Measurements from ENCODE around the gene TPGS1. TPM values are rescaled to one million over a fixed set of nuclear protein-coding genes. Genes with fewer than 3 reads are reported as not detected.
A peak's percentile ranks its signal among the peaks of the same experiment; 100 is the strongest.

The TPGS1 gene
- total RNA-seq, 8 experiments from 2014 or later: 5.2 to 15.1 (median 8.2) TPM

DNA sequence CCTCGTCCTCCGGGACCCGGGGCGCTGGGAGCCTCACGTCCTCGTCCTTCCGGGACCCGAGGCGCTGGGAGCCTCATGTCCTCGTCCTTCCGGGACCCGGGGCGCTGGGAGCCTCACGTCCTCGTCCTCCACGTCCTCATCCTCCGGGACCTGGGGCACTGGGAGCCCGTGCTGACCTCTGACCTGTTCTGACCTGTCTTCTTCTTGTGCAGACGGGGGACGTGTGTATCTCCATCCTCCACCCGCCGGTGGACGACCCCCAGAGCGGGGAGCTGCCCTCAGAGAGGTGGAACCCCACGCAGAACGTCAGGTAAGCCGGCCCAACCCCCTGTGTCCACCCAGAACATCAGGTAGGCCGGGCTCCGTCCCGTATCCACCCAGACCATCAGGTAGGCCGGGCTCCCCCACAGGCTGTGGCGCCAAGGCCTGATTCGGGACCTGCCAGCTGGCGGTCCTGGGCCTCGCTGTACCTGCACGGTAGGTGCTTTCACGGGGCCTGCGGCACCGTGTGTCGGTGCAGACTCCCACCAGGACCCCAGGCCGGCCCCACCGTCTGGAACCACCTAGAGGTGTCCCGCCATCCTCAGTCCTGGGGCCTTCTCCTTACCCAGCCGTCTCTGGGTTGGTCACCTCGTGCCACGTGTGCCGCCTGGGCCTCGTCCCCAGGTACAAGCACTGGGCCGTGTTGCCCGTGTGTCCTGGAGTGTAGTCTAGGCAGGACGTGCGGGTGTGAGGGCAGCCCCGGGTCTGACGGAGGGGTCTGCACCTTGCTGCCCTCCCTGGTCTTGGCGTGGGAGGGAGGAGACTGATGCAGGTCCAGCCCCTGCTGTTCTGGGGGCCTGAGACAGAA lies 29.0 kb downstream of the TPGS1 start:
- no peak for ATAC-seq (replicated peaks in 6 of 8)
- WGBS, 10 experiments: 85 to 100% (median 93%) methylated on average over 2 to 14 of the region's 55 CpGs; no CpG with 5 or more reads in 7 of the 10 experiments
- no peak overlapping the region for H3K27ac ChIP-seq
- H3K4me3 ChIP-seq: no peak overlapping the region
- H3K4me1 ChIP-seq (replicated peaks in 1 of 2): peaks cover 8 to 9% of the 10 kb centered on the region in 2 donors
- in situ Hi-C loops (cut with MboI; ENCODE audit: low pct_unique_long_range_greater_than_20kb in 2 of 9, low sequenced_read_pairs in 9 of 9, unreplicated experiment in 9 of 9): no loop called here

DNA sequence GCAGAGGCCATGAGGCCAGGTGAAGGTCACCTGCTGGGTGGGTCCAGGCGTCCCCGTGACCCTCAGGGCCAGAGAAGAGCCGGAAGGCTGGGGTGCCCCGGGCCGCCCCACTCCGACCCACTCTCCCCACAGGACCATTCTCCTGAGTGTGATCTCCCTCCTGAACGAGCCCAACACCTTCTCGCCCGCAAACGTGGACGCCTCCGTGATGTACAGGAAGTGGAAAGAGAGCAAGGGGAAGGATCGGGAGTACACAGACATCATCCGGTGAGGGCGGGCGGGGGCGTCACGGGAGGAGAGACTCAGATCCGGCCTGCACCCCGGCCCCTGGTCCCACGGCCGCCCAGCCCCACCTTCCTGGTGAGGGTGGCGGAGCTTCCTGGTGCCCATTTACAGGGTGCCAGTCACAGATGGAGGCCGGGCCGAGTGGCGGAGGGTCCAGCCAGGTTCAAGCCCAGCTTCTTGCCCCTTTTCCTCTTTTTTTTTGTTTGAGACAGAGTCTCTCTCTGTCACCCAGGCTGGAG lies 29.6 kb downstream of the TPGS1 start:
- in situ Hi-C loops (cut with MboI; ENCODE audit: low pct_unique_long_range_greater_than_20kb in 2 of 9, low sequenced_read_pairs in 9 of 9, unreplicated experiment in 9 of 9): no loop called here
- Histone ChIP-seq H3K4me1 (replicated peaks in 1 of 2) (peaks cover 8 to 9% of the 10 kb centered on the region in 2 donors), H3K4me3 (no peak overlapping the region), H3K27ac (no peak overlapping the region)
- 100% methylated on average over 1 of the region's 26 CpGs; no CpG with 5 or more reads in 9 of the 10 experiments for WGBS, 10 experiments
- no peak for ATAC-seq (replicated peaks in 6 of 8)

GRCh38 chr19:538641-539428 lies 31.5 kb downstream of the TPGS1 start:
- in situ Hi-C loops (cut with MboI; ENCODE audit: low pct_unique_long_range_greater_than_20kb in 2 of 9, low sequenced_read_pairs in 9 of 9, unreplicated experiment in 9 of 9): no loop called here
- Histone ChIP-seq H3K4me1 (replicated peaks in 1 of 2) (peaks cover 2 to 3% of the 10 kb centered on the region in 2 donors), H3K27ac (no peak overlapping the region), H3K4me3 (no peak overlapping the region)
- no peak for ATAC-seq (replicated peaks in 6 of 8)
- WGBS, 10 experiments: 60 to 93% (median 90%) methylated on average over 1 to 8 of the region's 40 CpGs; no CpG with 5 or more reads in 5 of the 10 experiments

DNA sequence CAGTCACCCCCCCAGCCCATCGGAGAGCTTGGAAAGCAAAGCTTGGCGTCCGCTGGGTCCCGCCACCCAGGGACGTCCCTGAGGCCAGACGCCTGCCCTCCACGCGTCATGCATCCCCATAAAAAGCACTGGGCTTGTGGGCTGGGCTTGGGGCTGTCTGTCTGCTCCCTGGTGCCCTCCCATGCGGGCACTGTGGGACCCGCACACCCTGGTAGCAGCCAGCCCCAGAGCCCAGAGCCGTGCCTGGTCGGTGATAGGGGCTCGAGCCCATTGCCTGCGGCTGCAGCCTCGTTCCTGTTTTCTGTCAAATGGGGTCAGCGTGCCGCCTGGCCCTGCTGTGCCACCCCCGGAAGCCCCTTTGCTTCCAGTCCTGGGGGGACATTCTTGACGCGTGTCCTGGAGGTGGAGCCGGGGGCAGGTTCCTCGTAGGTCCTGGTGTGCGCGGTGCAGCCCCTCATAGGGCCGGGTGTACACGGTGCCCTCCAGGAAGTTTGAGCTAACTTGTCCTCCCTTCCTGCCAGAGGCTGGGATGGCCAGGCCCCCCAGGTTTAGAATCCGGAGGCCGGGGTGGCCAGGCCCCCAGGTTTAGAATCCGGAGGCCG lies 32.2 kb downstream of the TPGS1 start:
- Histone ChIP-seq H3K4me1 (replicated peaks in 1 of 2) (no peaks in the 10 kb centered on the region), H3K27ac (no peak overlapping the region), H3K4me3 (no peak overlapping the region)
- ATAC-seq (replicated peaks in 6 of 8): no peak
- WGBS, 10 experiments: 93 to 95% methylated on average over 4 to 6 of the region's 30 CpGs; no CpG with 5 or more reads in 8 of the 10 experiments
- in situ Hi-C loops (cut with MboI; ENCODE audit: low pct_unique_long_range_greater_than_20kb in 2 of 9, low sequenced_read_pairs in 9 of 9, unreplicated experiment in 9 of 9): no loop called here

DNA sequence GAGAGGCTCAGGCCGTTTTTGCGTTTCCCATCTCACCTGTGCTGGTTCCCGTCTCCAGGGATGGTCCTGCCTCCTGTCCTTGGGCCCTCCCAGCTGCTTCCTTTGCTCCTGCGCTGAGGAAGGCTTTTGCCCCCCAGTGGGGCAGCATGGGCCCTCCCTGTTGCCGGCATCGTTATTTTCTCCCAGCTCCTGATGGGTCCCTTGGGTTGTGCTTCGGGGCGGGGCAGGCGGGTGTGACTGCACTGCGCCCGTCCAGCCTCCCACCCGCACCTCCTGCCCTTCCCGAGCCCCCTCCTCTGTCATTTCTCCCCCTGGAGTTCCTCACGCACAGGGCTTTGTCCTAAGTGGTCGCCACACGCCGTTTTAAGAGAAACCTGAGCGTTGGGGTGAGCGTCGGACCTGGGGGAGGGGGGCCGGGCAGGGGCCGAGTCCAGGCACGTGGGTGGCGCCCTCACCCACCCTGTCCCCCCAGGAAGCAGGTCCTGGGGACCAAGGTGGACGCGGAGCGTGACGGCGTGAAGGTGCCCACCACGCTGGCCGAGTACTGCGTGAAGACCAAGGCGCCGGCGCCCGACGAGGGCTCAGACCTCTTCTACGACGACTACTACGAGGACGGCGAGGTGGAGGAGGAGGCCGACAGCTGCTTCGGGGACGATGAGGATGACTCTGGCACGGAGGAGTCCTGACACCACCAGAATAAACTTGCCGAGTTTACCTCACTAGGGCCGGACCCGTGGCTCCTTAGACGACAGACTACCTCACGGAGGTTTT lies 33.8 kb downstream of the TPGS1 start:
- ATAC-seq (replicated peaks in 6 of 8): peak in 2 of 8 experiments; percentile 3 to 12
- Histone ChIP-seq H3K4me3 (no peak overlapping the region), H3K27ac (no peak overlapping the region), H3K4me1 (replicated peaks in 1 of 2) (no peaks in the 10 kb centered on the region)
- 78 to 100% (median 98%) methylated on average over 1 to 4 of the region's 51 CpGs; no CpG with 5 or more reads in 6 of the 10 experiments for WGBS, 10 experiments
- in situ Hi-C loops (cut with MboI; ENCODE audit: low pct_unique_long_range_greater_than_20kb in 2 of 9, low sequenced_read_pairs in 9 of 9, unreplicated experiment in 9 of 9): no loop called here

DNA sequence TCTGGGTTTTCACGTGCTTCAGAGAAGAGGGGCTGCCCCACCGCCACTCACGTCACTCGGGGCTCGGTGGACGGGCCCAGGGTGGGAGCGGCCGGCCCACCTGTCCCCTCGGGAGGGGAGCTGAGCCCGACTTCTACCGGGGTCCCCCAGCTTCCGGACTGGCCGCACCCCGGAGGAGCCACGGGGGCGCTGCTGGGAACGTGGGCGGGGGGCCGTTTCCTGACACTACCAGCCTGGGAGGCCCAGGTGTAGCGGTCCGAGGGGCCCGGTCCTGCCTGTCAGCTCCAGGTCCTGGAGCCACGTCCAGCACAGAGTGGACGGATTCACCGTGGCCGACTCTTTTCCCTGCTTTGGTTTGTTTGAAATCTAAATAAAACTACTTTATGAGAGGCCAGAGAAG lies 34.4 kb downstream of the TPGS1 start:
- no peak overlapping the region for H3K27ac ChIP-seq
- H3K4me1 ChIP-seq (replicated peaks in 1 of 2): no peaks in the 10 kb centered on the region
- in situ Hi-C loops (cut with MboI; ENCODE audit: low pct_unique_long_range_greater_than_20kb in 2 of 9, low sequenced_read_pairs in 9 of 9, unreplicated experiment in 9 of 9): no loop called here
- no peak overlapping the region for H3K4me3 ChIP-seq
- ATAC-seq (replicated peaks in 6 of 8): peak in 4 of 8 experiments; percentile 4 to 12 (median 8)
- WGBS, 10 experiments: 85 to 100% (median 91%) methylated on average over 2 to 9 of the region's 26 CpGs; no CpG with 5 or more reads in 6 of the 10 experiments

DNA sequence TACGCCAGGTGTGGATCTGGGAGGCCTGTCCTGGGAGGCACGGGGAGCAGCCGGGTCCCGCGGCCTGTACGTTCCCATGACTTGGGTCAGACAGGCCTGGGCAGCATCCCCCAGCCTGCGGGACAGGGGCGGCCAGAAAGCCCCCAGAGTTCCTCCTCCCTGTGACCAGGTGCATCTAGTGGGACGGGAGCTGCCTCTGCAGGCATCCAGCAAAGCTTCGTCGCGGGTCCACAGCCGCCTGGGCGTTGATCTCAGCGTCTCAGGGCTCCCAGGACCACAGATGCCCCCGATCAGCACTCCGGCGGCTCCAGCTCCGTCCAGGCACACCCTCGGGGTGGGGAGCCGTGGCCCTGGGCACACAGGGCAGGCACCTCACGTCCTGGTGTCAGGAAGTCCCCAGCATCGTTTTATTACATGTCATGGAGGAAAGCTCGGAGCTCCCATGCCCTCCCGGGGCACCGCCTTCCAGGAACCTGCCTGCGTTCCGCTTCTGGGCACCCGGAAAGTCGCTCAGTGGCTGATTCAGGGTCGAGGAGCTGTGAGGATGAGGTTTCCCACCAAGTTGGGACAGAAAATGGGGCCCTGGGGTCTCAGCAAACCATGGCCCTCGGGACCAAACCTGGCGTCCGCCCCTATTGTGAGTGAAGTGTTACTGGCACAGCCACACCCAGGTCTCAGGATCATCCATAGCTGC lies 35.0 kb downstream of the TPGS1 start:
- H3K27ac ChIP-seq: peak overlapping the region in 1 of 2 donors; percentile 14
- 80 to 100% (median 91%) methylated on average over 1 to 16 of the region's 34 CpGs; no CpG with 5 or more reads in 4 of the 10 experiments for WGBS, 10 experiments
- in situ Hi-C loops (cut with MboI; ENCODE audit: low pct_unique_long_range_greater_than_20kb in 2 of 9, low sequenced_read_pairs in 9 of 9, unreplicated experiment in 9 of 9): no loop called here

DNA sequence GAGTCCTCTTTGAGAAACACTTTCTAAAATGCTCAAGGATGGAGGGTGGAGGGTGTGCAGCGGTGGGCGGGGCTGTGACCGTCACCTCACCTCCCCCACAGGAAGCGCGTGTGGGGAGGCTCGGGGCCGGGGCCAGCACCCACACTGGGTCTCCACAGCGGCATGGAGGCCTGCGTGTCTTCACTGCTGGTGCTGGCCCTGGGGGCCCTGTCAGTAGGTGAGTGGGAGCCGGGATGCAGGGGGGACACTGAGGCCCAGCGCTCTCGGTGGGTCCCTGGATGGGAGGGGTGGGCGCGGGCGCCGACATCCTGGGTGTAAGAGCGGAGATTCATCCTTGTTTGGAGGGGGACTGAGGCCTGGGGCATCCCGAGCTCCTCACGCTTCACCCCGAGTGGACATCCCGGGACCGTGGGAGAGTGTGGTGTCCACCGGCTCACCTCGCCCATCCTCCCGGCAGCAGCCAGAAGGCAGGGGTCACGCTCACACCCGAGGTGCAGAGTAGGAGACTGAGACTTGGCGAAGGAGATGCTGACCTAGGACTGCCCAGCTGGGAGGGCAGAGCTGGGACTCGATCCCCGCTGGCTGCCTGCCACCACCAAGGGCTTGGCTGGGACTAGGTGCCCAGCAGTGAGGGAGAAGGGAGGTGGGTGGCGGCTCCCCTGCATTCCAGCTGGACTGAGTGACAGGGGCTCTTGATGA lies 36.8 kb downstream of the TPGS1 start, which contains the start of gene GZMM:
TSS of gene GZMM (plus strand) at position 144 of the 699 bp plus-strand sequence. CDS start at position 163, 19 bp downstream.
- ATAC-seq (replicated peaks in 6 of 8): peak in 7 of 8 experiments; percentile 10 to 29 (median 15)
- Histone ChIP-seq H3K27ac (no peak within 1 kb of the TSS), H3K4me3 (no peak within 1 kb of the TSS), H3K4me1 (replicated peaks in 1 of 2) (no peaks in the 10 kb centered on the region)
- no CpG with 5 or more reads among the region's 31 CpGs for WGBS, 10 experiments
- in situ Hi-C loops (cut with MboI; ENCODE audit: low pct_unique_long_range_greater_than_20kb in 2 of 9, low sequenced_read_pairs in 9 of 9, unreplicated experiment in 9 of 9): no loop called here

More for the DNA sequence above, 35.0 kb downstream of the TPGS1 start:
- no peaks in the 10 kb centered on the region for H3K4me1 ChIP-seq (replicated peaks in 1 of 2)
- no peak overlapping the region for H3K4me3 ChIP-seq
- ATAC-seq (replicated peaks in 6 of 8): peak in 5 of 8 experiments; percentile 12 to 32 (median 21)

GRCh38 chr19:547117-547516 lies 39.8 kb downstream of the TPGS1 start:
- H3K27ac ChIP-seq: no peak overlapping the region
- peak in 1 of 8 experiments; percentile 12 for ATAC-seq (replicated peaks in 6 of 8)
- H3K4me1 ChIP-seq (replicated peaks in 1 of 2): peaks cover 0 to 4% of the 10 kb centered on the region in 2 donors
- WGBS, 10 experiments: 74 to 93% (median 93%) methylated on average over 3 to 7 of the region's 15 CpGs; no CpG with 5 or more reads in 7 of the 10 experiments
- in situ Hi-C loops (cut with MboI; ENCODE audit: low pct_unique_long_range_greater_than_20kb in 2 of 9, low sequenced_read_pairs in 9 of 9, unreplicated experiment in 9 of 9): no loop called here
- no peak overlapping the region for H3K4me3 ChIP-seq

- 40 to 100% (median 78%) methylated on average over 1 to 9 of the region's 26 CpGs; no CpG with 5 or more reads in 3 of the 10 experiments for WGBS, 10 experiments
- Histone ChIP-seq H3K27ac (no peak overlapping the region), H3K4me3 (no peak overlapping the region), H3K4me1 (replicated peaks in 1 of 2) (peaks cover 0 to 4% of the 10 kb centered on the region in 2 donors)
- peak in 2 of 8 experiments; percentile 5 to 8 for ATAC-seq (replicated peaks in 6 of 8)
- in situ Hi-C loops (cut with MboI; ENCODE audit: low pct_unique_long_range_greater_than_20kb in 2 of 9, low sequenced_read_pairs in 9 of 9, unreplicated experiment in 9 of 9): no loop called here
Measured at GRCh38 chr19:547836-548720, 40.8 kb downstream of the TPGS1 start.
